Nephron (organoid): ENCODE data around the gene ARID1B.
A peak's percentile ranks its signal among the peaks of the same experiment; 100 is the strongest.

Experiments used
- H3K27ac Mint-ChIP-seq, 3 experiments: 2 replicates each; pipeline ENCODE4 v1.8.0; 2020; ENCODE audit warnings: mixed read lengths in 3 of 3, mild to moderate bottlenecking in 2 of 3, moderate library complexity in 1 of 3
- H3K27me3 Mint-ChIP-seq: 2 replicates; pipeline ENCODE4 v1.8.0; 2021; ENCODE audit warnings: low read depth, mild to moderate bottlenecking, moderate library complexity, mixed read lengths
- H3K36me3 Mint-ChIP-seq: 2 replicates; pipeline ENCODE4 v1.8.0; 2020; ENCODE audit warnings: low read depth, mixed read lengths
- H3K4me1 Mint-ChIP-seq: 2 replicates; pipeline ENCODE4 v1.8.0; 2020; ENCODE audit warnings: mixed read lengths
- H3K4me3 Mint-ChIP-seq, 3 experiments: 2 replicates each; pipeline ENCODE4 v1.8.0; 2020; ENCODE audit warnings: mild to moderate bottlenecking in 3 of 3, mixed read lengths in 3 of 3, moderate library complexity in 2 of 3
- H3K9me3 Mint-ChIP-seq: 2 replicates; pipeline ENCODE4 v1.8.0; 2020; ENCODE audit warnings: mixed read lengths
- TF ChIP-seq, protein P1 (sequence below), 3 experiments: fragments of 200-600 bp; sonication (generic); IDR thresholded peaks; one replicate each; pipeline ENCODE4 v1.5.0; 2021; ENCODE audit warnings: antibody characterized with exemption in 3 of 3; ENCODE audit not compliant: unreplicated experiment in 3 of 3

ARID1B gene

DNA sequence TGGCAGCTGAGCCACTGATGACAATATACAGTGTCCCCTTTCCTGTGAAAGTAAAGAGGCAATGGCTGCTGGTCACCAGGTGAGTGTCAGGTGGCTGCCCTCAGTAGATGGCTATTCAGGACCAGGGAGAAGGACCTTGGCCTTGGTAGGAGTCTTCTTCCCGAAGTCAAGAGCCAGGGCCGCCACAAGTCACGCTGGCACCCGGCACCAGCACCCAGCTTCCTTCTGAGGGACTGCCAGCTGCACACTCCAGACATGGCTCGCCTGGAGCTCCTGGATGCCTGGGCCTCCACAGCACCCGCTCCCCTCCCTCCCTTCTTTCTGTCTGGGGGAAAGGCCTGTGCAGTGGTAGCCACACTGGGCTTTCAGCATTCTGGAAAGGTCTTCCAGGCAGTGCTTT is 419.2 kb downstream of the ARID1B start:
- TF ChIP-seq, protein P1, sequence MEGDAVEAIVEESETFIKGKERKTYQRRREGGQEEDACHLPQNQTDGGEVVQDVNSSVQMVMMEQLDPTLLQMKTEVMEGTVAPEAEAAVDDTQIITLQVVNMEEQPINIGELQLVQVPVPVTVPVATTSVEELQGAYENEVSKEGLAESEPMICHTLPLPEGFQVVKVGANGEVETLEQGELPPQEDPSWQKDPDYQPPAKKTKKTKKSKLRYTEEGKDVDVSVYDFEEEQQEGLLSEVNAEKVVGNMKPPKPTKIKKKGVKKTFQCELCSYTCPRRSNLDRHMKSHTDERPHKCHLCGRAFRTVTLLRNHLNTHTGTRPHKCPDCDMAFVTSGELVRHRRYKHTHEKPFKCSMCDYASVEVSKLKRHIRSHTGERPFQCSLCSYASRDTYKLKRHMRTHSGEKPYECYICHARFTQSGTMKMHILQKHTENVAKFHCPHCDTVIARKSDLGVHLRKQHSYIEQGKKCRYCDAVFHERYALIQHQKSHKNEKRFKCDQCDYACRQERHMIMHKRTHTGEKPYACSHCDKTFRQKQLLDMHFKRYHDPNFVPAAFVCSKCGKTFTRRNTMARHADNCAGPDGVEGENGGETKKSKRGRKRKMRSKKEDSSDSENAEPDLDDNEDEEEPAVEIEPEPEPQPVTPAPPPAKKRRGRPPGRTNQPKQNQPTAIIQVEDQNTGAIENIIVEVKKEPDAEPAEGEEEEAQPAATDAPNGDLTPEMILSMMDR (IDR thresholded peaks at IDR 0.05; ENCODE audit: unreplicated experiment in 3 of 3) = no peak
- H3K4me3 Mint-ChIP-seq = no peak overlapping the region
- no peak overlapping the region for H3K27ac Mint-ChIP-seq
- peaks cover 9% of the 10 kb centered on the region for H3K4me1 Mint-ChIP-seq
- H3K36me3 Mint-ChIP-seq = peaks cover 58% of the 10 kb centered on the region
- no peaks in the 10 kb centered on the region for H3K9me3 Mint-ChIP-seq
- H3K27me3 Mint-ChIP-seq = no peaks in the 10 kb centered on the region

GRCh38 chr6:157198425-157199279 is 421.5 kb downstream of the ARID1B start:
- Mint-ChIP-seq H3K27me3 (no peaks in the 10 kb centered on the region), H3K4me3 (peak overlapping the region in 2 of 3 experiments; percentile 43 to 64), H3K4me1 (peaks cover 23% of the 10 kb centered on the region), H3K36me3 (peaks cover 61% of the 10 kb centered on the region), H3K9me3 (no peaks in the 10 kb centered on the region), H3K27ac (peak overlapping the region in 2 of 3 experiments; percentile 39 to 50)
- TF ChIP-seq, protein P1 (IDR thresholded peaks at IDR 0.05; ENCODE audit: unreplicated experiment in 3 of 3) = no peak

DNA sequence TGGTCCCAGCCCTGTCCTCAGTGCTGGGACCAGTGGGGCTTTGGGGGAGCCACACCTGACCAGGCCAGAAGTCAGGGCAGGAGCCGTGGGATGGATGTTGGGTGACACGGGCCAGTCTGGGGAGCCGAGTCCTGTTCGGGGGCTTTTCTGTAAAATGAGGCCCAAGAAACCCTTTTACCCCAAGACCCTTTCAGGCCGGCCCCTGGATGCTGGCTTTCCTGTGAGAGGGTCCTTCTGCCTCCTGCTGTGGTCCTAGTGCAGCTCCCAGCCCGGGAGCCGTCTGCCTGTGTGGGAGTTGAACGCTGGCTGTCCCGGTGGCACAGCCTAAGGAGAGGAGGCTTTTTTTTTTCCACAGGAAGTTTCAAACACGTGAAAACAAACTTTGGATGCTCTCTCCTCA is 422.9 kb downstream of the ARID1B start:
- Mint-ChIP-seq H3K4me3 (no peak overlapping the region), H3K36me3 (peaks cover 66% of the 10 kb centered on the region), H3K4me1 (peaks cover 30% of the 10 kb centered on the region), H3K27ac (no peak overlapping the region), H3K9me3 (no peaks in the 10 kb centered on the region), H3K27me3 (no peaks in the 10 kb centered on the region)
- TF ChIP-seq, protein P1 (IDR thresholded peaks at IDR 0.05; ENCODE audit: unreplicated experiment in 3 of 3) = no peak

DNA sequence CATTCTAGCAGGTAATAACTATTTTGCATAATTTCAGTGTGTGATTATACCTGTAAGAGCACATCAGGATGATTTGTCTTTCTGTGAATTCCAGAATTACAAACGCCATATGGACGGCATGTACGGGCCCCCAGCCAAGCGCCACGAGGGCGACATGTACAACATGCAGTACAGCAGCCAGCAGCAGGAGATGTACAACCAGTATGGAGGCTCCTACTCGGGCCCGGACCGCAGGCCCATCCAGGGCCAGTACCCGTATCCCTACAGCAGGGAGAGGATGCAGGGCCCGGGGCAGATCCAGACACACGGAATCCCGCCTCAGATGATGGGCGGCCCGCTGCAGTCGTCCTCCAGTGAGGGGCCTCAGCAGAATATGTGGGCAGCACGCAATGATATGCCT is 423.4 kb downstream of the ARID1B start:
- Mint-ChIP-seq H3K27ac (no peak overlapping the region), H3K27me3 (no peaks in the 10 kb centered on the region), H3K9me3 (no peaks in the 10 kb centered on the region), H3K36me3 (peaks cover 67% of the 10 kb centered on the region), H3K4me1 (peaks cover 34% of the 10 kb centered on the region), H3K4me3 (no peak overlapping the region)
- TF ChIP-seq, protein P1 (IDR thresholded peaks at IDR 0.05; ENCODE audit: unreplicated experiment in 3 of 3) = no peak

DNA sequence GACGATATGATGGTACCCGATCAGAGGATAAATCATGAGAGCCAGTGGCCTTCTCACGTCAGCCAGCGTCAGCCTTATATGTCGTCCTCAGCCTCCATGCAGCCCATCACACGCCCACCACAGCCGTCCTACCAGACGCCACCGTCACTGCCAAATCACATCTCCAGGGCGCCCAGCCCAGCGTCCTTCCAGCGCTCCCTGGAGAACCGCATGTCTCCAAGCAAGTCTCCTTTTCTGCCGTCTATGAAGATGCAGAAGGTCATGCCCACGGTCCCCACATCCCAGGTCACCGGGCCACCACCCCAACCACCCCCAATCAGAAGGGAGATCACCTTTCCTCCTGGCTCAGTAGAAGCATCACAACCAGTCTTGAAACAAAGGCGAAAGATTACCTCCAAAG is 423.9 kb downstream of the ARID1B start:
- Mint-ChIP-seq H3K4me3 (no peak overlapping the region), H3K27ac (no peak overlapping the region), H3K36me3 (peaks cover 71% of the 10 kb centered on the region), H3K27me3 (no peaks in the 10 kb centered on the region), H3K4me1 (peaks cover 35% of the 10 kb centered on the region), H3K9me3 (no peaks in the 10 kb centered on the region)
- TF ChIP-seq, protein P1 (IDR thresholded peaks at IDR 0.05; ENCODE audit: unreplicated experiment in 3 of 3) = no peak

- TF ChIP-seq, protein P1 (IDR thresholded peaks at IDR 0.05; ENCODE audit: unreplicated experiment in 3 of 3) = no peak
- no peak overlapping the region for H3K4me3 Mint-ChIP-seq
- peaks cover 33% of the 10 kb centered on the region for H3K4me1 Mint-ChIP-seq
- peaks cover 81% of the 10 kb centered on the region for H3K36me3 Mint-ChIP-seq
- no peaks in the 10 kb centered on the region for H3K9me3 Mint-ChIP-seq
- no peaks in the 10 kb centered on the region for H3K27me3 Mint-ChIP-seq
- peak overlapping the region in 1 of 3 experiments; percentile 9 for H3K27ac Mint-ChIP-seq
These were observed 426.1 kb downstream of the ARID1B start for GRCh38 chr6:157203312-157203744.
